GM19395 (cell line): ENCODE results near the gene APOA4.

ENCODE experiments used
- ATAC-seq: cut with Tn5 transposase; IDR thresholded peaks from one replicate; pipeline ENCODE4 v1.9.1; 2021; ENCODE audit warnings: mild to moderate bottlenecking, moderate library complexity; ENCODE audit not compliant: unreplicated experiment

Gene APOA4

GRCh38 chr11:116782728-116783127 is 40.4 kb downstream of the APOA4 start:
- ATAC-seq: no peak

GRCh38 chr11:116778556-116778955 is 44.5 kb downstream of the APOA4 start:
- ATAC-seq: no peak

- ATAC-seq: no peak
Observed at GRCh38 chr11:116777056-116777455, 46.0 kb downstream of the APOA4 start.

- ATAC-seq: no peak
Observed at GRCh38 chr11:116776522-116776984, 46.6 kb downstream of the APOA4 start.

GRCh38 chr11:116775975-116776374 is 47.1 kb downstream of the APOA4 start:
- no peak for ATAC-seq

GRCh38 chr11:116774661-116775060 is 48.4 kb downstream of the APOA4 start:
- no peak for ATAC-seq

GRCh38 chr11:116773203-116774097 is 49.7 kb downstream of the APOA4 start:
- peak; percentile 52 for ATAC-seq

- ATAC-seq: peak; percentile 89
Observed at GRCh38 chr11:116772443-116773202, 50.5 kb downstream of the APOA4 start, which contains the start of gene BUD13. Gene BUD13, minus strand, starts transcription at chr11:116772987. Its CDS starts 23 bp downstream, at chr11:116772964.

GRCh38 chr11:116771935-116772334 is 51.2 kb downstream of the APOA4 start:
- ATAC-seq: no peak
